IPS-18c (cell line): ENCODE data around the gene OR2AK2.
"Not testable (repeated sequence)": the region's sequence is repeated elsewhere in the genome, so short reads cannot be mapped to it uniquely, and the experiment has no call there.

ENCODE experiments used
- H3K4me3 ChIP-seq: 2 replicates; pipeline ENCODE4 v1.7.0; 2013; ENCODE audit warnings: low read depth, mild to moderate bottlenecking, low read length, moderate library complexity; ENCODE audit not compliant: insufficient read depth
- H3K9me3 ChIP-seq: one replicate; pipeline ENCODE4 v1.6.1; 2013; ENCODE audit warnings: mild to moderate bottlenecking, low read length, moderate library complexity; ENCODE audit not compliant: control insufficient read depth, insufficient read depth

OR2AK2 gene

GRCh38 chr1:247964933-247965332 is at the start of gene OR2AK2:
Gene OR2AK2 (plus strand): TSS chr1:247965233. CDS start chr1:247965377, 144 bp downstream.
- Histone ChIP-seq H3K4me3 (no peak within 1 kb of the TSS), H3K9me3 (no peaks in the 10 kb centered on the region)

- H3K9me3 ChIP-seq = no peaks in the 10 kb centered on the region
- no peak within 1 kb of the TSS for H3K4me3 ChIP-seq
Measured at GRCh38 chr1:247919952-247920351, 45.1 kb upstream of the OR2AK2 start, which contains the start of gene OR2T8. Gene OR2T8 (plus strand): TSS chr1:247920252. CDS start chr1:247921018, 766 bp downstream.

GRCh38 chr1:247923941-247924340 is 41.1 kb upstream of the OR2AK2 start:
- Histone ChIP-seq H3K9me3 (no peaks in the 10 kb centered on the region), H3K4me3 (no peak overlapping the region)

GRCh38 chr1:247924868-247925267 is 40.2 kb upstream of the OR2AK2 start, which contains the start of gene OR2AJ1:
Gene OR2AJ1 (plus strand): TSS chr1:247924889. CDS start chr1:247933769, 8,880 bp downstream.
- Histone ChIP-seq H3K9me3 (no peaks in the 10 kb centered on the region), H3K4me3 (no peak within 1 kb of the TSS)

- Histone ChIP-seq H3K9me3 (no peaks in the 10 kb centered on the region), H3K4me3 (no peak overlapping the region)
Measured at GRCh38 chr1:247933989-247934388, 31.0 kb upstream of the OR2AK2 start.

GRCh38 chr1:247935781-247936180 is 29.3 kb upstream of the OR2AK2 start:
- H3K9me3 ChIP-seq = no peaks in the 10 kb centered on the region

GRCh38 chr1:247936415-247936814 is 28.6 kb upstream of the OR2AK2 start:
- Histone ChIP-seq H3K9me3 (no peaks in the 10 kb centered on the region), H3K4me3 (no peak overlapping the region)

More at GRCh38 chr1:247935781-247936180, 29.3 kb upstream of the OR2AK2 start:
- H3K4me3 ChIP-seq = no peak overlapping the region

- not testable (repeated sequence) for H3K9me3 ChIP-seq
- peak overlapping the region; percentile 79 for H3K4me3 ChIP-seq
Measured at GRCh38 chr1:247936965-247937734, 27.9 kb upstream of the OR2AK2 start.

- Histone ChIP-seq H3K4me3 (no peak overlapping the region), H3K9me3 (no peaks in the 10 kb centered on the region)
Measured at GRCh38 chr1:247942624-247943023, 22.4 kb upstream of the OR2AK2 start.

GRCh38 chr1:247948558-247948957 is 16.5 kb upstream of the OR2AK2 start, which contains the start of gene OR2L8:
Gene OR2L8 (plus strand): TSS chr1:247948858. CDS start chr1:247948858, 0 bp downstream.
- no peak within 1 kb of the TSS for H3K4me3 ChIP-seq

GRCh38 chr1:247953408-247953807 is 11.6 kb upstream of the OR2AK2 start:
- H3K4me3 ChIP-seq = no peak overlapping the region
- H3K9me3 ChIP-seq = no peaks in the 10 kb centered on the region

More at GRCh38 chr1:247948558-247948957, 16.5 kb upstream of the OR2AK2 start, which contains the start of gene OR2L8:
- H3K9me3 ChIP-seq = no peaks in the 10 kb centered on the region

GRCh38 chr1:247961791-247962190 is 3.2 kb upstream of the OR2AK2 start:
- no peak overlapping the region for H3K4me3 ChIP-seq
- no peaks in the 10 kb centered on the region for H3K9me3 ChIP-seq

- Histone ChIP-seq H3K9me3 (no peaks in the 10 kb centered on the region), H3K4me3 (no peak overlapping the region)
Measured at GRCh38 chr1:247962911-247963588, 2.0 kb upstream of the OR2AK2 start.

- Histone ChIP-seq H3K9me3 (no peaks in the 10 kb centered on the region), H3K4me3 (no peak overlapping the region)
Measured at GRCh38 chr1:247966532-247967204, 1.6 kb downstream of the OR2AK2 start.

GRCh38 chr1:247992986-247993385 is 28.0 kb downstream of the OR2AK2 start:
- H3K9me3 ChIP-seq = no peaks in the 10 kb centered on the region
- H3K4me3 ChIP-seq = no peak overlapping the region

GRCh38 chr1:247998811-247999210 is 33.8 kb downstream of the OR2AK2 start:
- no peaks in the 10 kb centered on the region for H3K9me3 ChIP-seq

GRCh38 chr1:248000169-248000568 is 35.1 kb downstream of the OR2AK2 start:
- Histone ChIP-seq H3K4me3 (no peak overlapping the region), H3K9me3 (no peaks in the 10 kb centered on the region)

More at GRCh38 chr1:247998811-247999210, 33.8 kb downstream of the OR2AK2 start:
- H3K4me3 ChIP-seq = no peak overlapping the region
